Hippocampal formation (tissue), 2 donors: ENCODE data around the gene BPIFB1.

ENCODE experiments used
- DNase-seq, 2 donors: peaks; one replicate each; lab custom pipeline; 2025; lab: John Stamatoyannopoulos, UW

BPIFB1 gene

DNA sequence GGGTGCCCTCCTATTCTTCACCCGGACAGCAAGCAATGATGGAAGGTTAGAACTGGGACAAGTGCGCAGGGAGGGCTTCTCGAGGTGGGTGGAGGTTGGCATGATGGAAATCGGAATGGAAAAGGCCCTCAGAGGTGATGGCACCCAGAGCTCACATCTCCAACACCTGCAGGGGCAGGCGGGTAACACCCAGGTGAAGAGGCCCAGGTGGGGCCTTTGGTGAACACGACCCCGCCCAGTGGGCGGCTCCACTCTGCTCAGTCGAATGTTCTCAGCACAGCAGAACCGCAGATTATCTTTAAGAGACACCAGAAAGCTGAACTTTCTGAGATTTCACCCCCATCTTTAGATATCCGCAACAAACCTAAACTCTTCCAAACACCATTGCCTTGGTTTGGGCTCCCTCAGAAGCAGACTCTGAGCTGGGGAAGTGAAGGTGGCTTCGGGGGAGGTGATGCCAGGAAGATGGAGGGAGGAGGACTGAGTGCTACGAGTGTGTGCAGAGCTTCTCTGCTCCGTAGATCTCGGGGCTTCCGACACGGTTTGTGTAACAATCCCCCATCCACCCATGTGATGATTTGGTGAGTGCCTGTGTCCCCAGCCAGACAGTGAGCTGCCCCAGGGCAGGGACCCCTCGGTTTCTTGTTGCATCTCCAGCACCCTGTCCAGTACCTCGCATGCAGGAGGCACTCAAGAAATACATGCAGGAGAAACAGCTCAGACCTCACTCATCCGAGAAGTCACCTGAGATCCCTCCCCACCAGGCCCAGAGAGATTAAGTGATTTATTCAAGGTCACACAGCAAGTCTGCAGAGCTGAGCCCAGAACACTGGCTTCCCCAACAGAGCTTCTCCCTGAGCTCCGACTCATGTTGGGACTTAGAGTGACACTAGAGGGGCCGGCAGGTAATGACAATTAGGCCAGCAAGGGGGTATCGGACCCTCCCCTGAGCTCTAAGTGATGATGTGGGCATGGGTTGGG lies 45.4 kb downstream of the BPIFB1 start:
- DNase-seq, result no peak

DNA sequence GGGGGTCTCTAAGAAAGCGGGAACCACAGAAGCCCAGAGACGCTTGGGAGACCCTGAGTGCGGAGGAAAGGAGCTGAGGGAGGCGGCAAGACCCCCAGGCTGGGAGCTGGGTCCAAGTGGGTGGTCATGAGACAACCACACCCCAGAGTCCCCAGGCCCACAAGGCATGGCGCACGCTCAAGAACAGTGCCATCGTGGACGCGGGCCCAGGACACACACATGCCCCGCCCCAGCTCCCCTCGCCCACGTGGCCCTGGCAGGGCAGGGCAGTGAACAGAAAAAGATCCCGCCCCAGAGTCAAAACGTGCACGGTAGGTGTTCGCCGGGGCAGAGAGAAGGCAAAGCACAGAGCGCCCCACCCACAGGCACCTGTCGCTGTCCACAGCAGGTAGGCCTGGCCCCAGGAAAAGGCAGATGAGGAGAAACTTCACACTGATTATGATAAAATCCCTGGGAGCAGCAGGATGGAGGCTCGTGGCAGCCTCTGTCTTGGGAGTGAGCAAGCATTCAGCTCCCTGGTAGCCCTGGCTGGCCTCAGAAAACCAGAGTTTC lies 50.0 kb downstream of the BPIFB1 start:
- DNase-seq, result no peak

DNA sequence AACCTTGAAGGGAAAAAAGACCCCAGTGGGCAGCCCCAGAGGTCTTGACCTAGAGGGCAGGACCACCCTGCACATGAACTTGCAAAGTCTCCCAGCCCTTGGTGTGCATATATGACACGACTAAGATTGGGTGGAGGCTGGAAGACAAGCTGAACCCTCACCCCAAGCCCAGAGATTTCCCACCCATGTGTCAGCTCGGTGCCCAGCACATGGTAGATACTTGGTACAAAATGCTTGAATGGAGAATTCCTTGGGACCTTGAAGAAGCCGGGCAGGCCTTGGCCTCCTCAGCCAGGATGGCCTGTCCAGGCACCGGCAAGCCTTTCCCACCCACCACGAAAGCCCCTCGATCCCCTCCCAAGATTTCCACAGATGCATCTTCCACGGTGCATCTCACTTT lies 50.6 kb downstream of the BPIFB1 start:
- DNase-seq, result no peak

DNA sequence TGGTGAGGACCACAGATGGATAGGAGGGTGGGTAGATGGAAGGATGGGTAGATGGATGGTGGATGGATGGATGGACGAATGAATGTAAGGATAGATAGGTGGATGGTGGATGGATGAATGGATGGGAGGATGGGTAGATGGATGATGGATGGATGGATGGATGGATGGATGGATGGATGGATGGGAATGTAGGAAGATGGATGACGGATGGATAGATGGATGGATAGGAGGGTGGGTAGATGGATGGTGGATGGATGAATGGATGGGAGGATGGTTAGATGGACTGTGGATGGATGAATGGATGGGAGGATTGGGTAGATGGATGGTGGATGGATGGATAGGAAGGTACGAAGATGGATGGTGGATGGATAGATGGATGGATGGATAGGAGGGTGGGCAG lies 51.1 kb downstream of the BPIFB1 start:
- no peak for DNase-seq

DNA sequence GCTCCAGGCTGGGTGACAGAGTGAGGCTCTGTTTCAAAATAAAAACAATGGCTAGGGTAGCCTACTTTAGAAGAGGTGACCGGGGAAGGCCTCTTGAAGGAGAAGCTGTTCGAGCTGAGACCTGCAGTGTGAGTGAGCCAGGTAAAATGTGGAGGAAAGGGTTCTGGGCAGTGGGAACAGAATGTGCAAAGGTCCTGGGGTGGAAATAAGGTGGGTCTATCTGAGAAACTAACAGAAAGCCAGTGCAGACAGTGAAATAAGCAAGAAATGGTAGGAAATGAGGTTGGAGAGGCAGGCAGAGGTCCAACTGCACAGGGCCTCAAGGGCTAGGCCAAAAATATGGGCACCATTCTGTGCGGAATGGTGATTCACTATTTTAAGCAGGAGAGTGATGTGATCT lies 53.4 kb downstream of the BPIFB1 start:
- DNase-seq, result no peak

DNA sequence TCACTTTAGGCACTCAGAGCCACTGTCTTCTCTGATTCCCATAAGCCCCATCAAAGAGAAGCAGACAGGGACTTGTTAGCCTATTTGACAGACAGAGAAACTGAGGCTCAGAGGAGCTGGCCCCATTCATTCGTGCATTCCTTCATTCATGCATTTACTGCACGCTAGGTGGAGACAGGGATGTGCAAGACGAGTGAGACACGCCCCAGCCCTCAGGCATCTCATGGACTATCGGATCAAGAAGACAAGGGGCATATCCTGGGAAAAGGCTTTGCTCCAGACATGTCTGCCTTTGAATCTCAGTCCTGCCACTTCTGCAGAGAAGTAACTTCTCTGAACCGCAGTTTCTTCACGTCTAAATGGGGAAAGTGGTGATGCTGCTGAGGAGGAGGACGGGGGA lies 54.1 kb downstream of the BPIFB1 start:
- DNase-seq, result no peak

DNA sequence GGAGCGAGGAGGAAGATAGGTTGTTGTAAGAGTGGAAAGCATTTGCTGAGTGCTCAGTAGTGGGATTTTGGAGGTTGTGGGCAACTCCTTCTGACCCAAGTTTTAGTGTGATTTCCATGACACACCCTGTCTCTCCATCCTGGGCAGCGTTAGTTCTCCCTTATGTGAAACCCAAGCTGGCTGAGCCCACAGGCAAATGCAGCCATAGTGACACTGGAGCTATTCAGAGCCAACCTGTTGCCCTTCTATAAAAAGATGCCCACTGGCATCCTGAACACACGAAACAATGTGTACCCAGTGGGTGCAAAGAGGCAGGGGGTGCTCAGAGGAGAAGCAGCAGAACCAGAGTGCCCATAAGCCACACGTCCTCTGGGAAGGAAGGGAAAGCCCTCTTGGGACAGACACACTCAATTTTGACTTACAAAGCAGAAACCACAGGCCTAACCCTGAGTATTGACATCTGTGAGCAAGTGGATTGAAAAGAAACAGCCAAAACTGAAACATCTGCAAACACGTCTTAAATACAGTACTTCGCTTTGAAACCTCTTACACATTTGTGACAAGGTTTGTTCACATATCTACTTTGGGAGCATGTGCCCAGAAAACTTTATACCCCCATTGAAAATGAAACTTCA lies 54.6 kb downstream of the BPIFB1 start:
- DNase-seq, result no peak

DNA sequence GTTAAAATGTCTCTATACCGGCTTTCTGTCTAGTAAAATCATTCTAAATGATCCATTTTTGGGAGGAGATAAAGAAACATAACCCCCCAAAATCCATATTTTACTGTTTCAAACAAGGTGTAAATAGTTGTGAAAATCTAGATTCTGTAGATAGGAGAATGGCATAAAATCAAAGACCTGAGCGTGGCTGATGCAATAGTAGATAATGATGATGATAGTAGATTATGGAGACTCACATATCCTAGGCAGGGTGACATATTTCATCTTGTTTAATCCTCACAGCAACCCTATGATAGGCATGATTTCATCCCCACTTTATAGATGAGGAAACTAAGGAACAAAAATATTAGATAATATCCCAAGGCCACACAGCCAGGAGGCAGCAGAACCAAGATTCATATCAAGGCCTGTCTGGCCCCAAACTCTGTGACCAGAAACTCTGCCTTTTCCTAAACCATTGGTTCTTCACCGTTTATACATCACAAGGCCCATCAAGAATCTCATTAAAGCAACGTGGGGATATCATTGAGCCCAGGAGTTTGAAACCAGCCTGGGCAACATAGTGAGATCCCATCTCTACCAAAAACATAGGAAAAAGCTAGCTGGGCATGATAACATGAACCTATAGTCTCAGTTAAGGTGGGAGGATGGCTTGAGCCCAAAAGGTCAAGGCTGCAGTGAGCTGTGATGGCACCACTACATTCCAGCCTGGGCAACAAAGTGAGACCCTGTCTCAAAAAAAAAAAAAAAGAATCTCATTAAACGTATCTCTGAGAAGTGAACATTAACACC lies 55.6 kb downstream of the BPIFB1 start:
- DNase-seq, result no peak

DNA sequence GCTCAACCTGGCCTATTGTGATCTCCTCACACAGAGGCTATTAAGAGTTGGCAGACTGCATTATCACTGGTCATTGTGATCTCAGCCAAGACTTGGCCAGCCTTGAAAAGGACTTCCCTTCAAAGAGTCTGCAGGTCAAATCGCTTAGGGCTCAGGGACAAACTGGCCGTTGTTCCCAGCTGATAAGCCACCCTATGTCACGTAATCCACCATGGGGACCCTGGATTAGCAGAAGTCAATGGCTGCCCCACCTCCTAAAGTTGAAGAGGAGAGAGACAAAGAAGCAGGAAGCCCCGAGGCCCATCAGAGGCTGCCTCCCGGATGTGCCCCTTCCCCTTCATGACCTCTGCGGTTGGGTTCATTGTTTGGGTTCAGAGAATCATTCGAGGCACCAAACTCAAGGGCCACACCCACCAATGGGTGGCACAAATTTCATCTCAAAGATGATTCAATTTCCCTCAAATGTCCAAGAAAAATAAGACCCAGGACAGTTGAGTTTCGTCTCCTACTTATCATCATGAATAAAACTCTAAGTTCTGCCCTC lies 56.6 kb downstream of the BPIFB1 start:
- DNase-seq, result no peak

DNA sequence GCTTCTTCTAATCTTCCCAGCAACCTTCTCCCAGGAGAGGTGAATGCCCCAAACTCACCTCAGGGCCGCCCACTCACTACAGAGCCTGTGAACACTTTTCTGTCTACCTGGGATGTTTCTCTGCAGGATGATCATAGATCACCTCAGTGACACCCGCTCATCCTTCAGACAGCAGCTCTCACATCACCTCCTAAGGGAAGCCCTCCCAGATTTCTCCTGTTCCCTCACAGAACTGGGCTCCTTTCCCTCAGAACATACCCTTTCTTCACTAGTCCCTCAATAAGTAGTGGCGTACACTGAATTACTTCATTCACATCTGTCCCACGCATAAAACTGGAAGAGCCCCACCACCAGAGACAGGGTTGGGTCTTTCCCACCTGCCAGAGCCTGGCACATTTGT lies 60.5 kb downstream of the BPIFB1 start:
- DNase-seq, result no peak

DNA sequence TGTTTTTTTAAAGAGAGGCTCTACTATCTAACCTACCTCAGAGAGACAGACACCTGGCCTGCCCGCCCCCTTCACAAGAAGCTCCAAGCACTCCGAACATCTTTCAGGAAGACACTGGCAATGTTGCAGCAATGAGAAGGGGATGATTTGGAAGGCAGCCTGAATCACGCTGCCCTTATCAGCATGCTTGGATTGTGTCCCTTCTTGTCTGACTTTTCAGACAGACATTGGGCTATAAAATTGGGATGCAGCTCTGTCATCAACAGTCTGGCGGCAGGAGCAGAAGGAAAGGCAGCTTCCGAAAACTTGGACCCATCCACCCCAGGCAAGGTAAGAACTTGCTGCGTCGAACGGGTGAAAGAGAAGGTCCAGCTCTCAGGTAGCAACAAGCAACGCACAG lies 62.3 kb downstream of the BPIFB1 start:
- no peak for DNase-seq

DNA sequence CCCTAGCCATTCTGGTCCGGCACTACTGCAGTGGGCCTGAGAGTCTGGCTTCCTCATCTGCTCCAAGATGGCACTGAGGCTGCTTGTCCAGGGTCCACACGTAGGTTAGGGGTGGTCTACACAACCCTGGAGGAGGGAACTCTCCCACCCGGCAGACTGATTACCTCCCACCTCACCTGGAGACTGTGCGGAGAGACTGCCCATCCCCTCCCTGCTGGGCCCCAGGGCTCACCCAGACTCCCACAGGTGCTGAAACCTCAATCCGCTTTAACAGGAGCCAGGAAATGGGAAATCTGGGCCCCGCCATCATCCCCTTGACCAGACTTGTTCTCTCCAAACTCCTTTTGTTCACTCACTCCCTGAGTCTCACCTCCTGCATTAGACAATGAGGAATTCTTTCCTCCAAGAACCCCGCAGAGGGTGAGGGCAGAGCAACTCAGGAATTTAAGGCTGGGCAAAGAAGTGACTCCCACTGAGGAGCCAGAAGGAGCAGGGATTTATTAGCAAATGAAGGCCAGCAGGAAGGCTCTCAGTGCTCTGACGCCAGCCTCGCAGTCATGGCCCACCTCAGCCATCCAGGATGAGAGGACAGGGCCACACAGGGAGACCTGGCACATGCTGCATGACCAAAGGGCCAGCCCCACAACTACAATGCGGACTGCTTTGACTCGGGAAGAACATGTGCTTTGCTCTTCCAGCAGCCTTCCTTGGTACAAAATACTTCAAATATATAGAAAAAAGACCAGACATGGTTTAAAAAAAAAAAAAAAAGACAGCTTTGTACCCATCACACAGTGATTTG lies 65.3 kb downstream of the BPIFB1 start:
- no peak for DNase-seq

DNA sequence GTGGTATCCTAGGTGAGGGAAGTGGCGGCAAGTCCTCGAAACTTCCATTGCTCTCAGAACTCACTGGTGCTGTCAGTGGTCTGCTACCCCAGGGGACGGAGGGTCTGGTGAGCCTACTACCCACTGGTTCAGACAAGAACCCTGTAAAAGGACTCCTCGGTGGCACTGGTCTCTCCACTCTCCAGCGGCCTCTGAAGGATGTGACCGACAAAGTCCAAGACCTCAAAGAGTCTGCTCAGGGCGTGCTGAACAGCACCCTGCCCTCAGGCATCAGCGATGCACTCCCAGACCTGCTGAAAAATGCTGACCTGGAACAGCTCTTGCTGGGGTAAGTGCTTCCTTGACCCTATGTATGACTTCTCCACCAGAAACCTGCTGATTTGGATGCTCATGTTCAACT lies 66.5 kb downstream of the BPIFB1 start:
- no peak for DNase-seq

DNA sequence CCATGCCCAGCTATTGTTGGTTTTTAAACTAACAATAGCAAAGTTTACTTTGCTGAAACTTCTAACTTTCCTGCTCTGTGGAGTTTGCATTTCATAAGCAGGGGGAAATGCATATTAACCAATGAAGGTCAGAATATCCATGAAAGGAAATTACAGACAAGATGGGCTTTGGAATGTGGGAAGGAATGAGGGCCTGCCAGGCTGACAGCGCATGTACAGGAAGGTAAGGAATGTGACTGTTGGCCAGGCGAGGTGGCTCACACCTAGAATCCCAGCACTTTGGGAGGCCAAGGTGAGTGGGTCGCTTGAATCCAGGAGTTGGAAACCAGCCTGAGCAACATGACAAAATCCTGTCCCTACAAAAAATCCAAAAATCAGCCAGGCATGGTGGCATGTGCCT lies 68.7 kb downstream of the BPIFB1 start:
- DNase-seq, result no peak

DNA sequence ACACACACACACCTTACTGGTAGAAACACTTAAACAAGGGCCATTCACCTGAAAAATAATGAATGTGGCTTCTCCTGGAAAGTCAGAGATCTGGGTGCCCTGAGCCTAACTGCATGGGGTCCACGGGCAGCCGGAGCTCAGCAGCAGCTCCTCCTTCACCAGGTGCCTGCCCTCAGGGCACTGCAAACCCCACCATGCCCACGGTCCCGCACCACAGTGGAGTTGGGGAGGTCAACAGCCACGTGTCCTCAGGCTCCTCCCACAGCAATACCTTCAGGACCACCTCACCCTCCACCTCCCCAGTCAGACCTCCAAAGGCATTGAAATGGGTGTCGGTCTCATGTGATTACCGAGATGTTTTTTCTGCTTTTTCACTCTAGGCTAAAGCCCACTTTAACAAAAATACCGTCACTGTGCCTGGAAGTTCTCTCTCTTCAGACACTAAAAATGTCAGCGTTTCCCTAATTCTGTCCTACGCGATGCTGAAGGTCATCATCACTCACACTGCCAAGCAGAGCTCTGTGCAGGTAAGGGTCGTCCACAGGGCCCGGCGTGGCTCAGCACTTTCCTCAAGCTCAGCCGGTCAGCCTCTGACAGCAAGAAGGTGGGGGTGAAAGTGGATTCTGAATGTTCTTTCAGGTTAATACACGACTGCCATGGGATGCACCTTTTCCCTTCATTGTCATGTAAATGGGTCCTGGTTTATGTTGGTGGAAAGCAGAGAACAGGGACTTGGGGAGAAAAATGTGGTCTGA lies 69.4 kb downstream of the BPIFB1 start:
- DNase-seq, result no peak

DNA sequence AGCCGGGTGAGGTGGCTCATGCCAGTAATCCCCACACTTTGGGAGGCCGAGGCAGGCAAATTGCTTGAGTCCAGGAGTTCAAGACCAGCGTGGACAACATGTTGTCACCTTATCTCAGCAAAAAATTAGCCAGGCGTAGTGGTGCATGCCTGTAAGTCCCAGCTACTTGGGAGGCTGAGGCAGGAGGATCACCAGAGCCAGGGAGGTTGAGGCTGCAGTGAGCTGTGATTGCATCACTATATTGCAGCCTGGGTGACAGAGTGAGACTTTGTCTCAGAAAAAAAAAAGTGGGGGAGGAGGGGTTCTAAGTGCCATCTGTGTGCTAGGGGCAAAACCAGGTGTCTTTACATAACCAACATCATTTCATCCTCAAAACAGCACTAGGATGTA lies 70.0 kb downstream of the BPIFB1 start:
- DNase-seq, result no peak
